H1 (cell line): ENCODE measurements around the gene RARB. TPM values are rescaled to one million over a fixed set of nuclear protein-coding genes. Genes with fewer than 3 reads are reported as not detected.

Experiments
- EP300 ChIP-seq, 2 experiments: IDR thresholded peaks; 1 replicate in 1 of 2; 2 replicates in 1 of 2; pipeline ENCODE4 v1.6.1; 2011 to 2012; ENCODE audit warnings: low read depth in 2 of 2, low read length in 2 of 2, mild to moderate bottlenecking in 2 of 2, borderline replicate concordance in 1 of 2, inconsistent platforms in 1 of 2, moderate library complexity in 1 of 2
- HDAC2 ChIP-seq, 2 experiments: fragments of 300-600 bp in 1 of 2; sonication (generic) in 1 of 2; IDR thresholded peaks; 2 replicates each; pipeline ENCODE4 v1.6.1; 2011 to 2012; ENCODE audit warnings: low read depth in 2 of 2, low read length in 2 of 2, mild to moderate bottlenecking in 2 of 2, moderate library complexity in 2 of 2, borderline replicate concordance in 1 of 2, inconsistent platforms in 1 of 2
- polyA plus RNA-seq, 7 experiments: library from polyadenylated mRNA; depleted of rRNA in 3 of 7; stranded (reverse) in 5 of 7; unstranded in 2 of 7; fragments of >200 nt in 5 of 7; fragments of 200-250 nt in 2 of 7; gene quantifications; 1 replicate in 5 of 7; 2 replicates in 1 of 7; 4 replicates in 1 of 7; pipeline versions ENCODE4 v1.2.1 to v1.2.3, GENCODE V29; 2011 to 2013; ENCODE audit warnings: missing spikeins in 2 of 7, mixed read lengths in 2 of 7
- total RNA-seq: library from RNA; stranded (reverse); fragmentation: NEBNext Ultra II Directional; extraction: Animal tissue kit (Norgen Biotek cat#: 25700); gene quantifications from 2 replicates; pipeline ENCODE4 v1.2.1, GENCODE V29; 2021

The RARB gene
- total and polyA plus RNA-seq, 2 of the 8 experiments (the other 6 are each of a cell fraction or from before 2014, with no cell fraction given) = 0.15 to 0.22 TPM

DNA sequence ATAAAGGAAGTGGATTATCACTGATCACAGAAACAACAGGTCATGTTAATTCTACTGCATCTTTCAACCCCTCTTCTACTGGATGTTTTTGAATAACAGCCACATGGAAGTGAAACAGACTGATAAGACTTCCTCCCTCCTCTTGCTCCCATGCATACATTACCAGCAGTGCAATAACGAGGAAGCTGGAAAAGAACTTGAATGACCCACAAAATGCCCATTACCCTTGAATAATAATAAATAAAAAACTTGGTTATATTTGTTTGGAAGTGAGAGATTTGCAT is 51.6 kb downstream of the RARB start (continued):
- no peak for TF ChIP-seq HDAC2 (IDR thresholded peaks at IDR 0.05; ENCODE audit: borderline replicate concordance in 1 of 2, low read depth in 2 of 2, low read length in 2 of 2)
- no peak for TF ChIP-seq EP300 (IDR thresholded peaks at IDR 0.05; ENCODE audit: borderline replicate concordance in 1 of 2, low read depth in 2 of 2, low read length in 2 of 2)
